PC-3 (cell line): ENCODE measurements around the gene MITF. TPM values are rescaled to one million over a fixed set of nuclear protein-coding genes. Genes with fewer than 3 reads are reported as not detected.

Experiments used
- ATAC-seq: fragments of 200-7000 bp; cut with Tn5 transposase; 2 replicates; pipeline ENCODE4 v1.9.1; 2020; ENCODE audit warnings: mild to moderate bottlenecking, moderate library complexity
- BruUV-seq: library from RNA; stranded (reverse); fragments of 400-500 nt; replicated peaks from 2 replicates; lab custom pipeline; 2021; lab: Mats Ljungman, UMichigan
- CTCF ChIA-PET: fragments of 300-600 bp; sonication (Branson Sonifier 250); formaldehyde crosslinking; loops from one replicate; lab custom pipeline; 2022; ENCODE audit warnings: antibody characterized with exemption; lab: Charles Lee
- POLR2A ChIA-PET: fragments of 300-600 bp; sonication (Branson Sonifier 250); formaldehyde crosslinking; loops from one replicate; lab custom pipeline; 2022; ENCODE audit warnings: antibody characterized with exemption; ENCODE audit not compliant: unreplicated experiment; lab: Charles Lee
- DNase-seq: peaks from one replicate; pipeline ENCODE4 v3.0.0-alpha.2; 2015
- H2AFZ ChIP-seq: fragments of 300-600 bp; sonication (generic); 2 replicates; pipeline ENCODE4 v1.6.0; 2016; ENCODE audit warnings: antibody characterized with exemption, low read length
- H3F3A ChIP-seq: fragments of 300-600 bp; sonication (generic); one replicate; pipeline ENCODE4 v1.6.0; 2017; ENCODE audit warnings: antibody characterized with exemption, low read length, control low read depth, mild to moderate bottlenecking; ENCODE audit not compliant: unreplicated experiment
- H3K27ac ChIP-seq: fragments of 300-600 bp; sonication (generic); 2 replicates; pipeline ENCODE4 v1.5.1; 2016; ENCODE audit warnings: mild to moderate bottlenecking, low read length
- H3K27me3 ChIP-seq: fragments of 300-600 bp; sonication (generic); 2 replicates; pipeline ENCODE4 v1.6.1; 2016; ENCODE audit warnings: low read length, mixed read lengths
- H3K36me3 ChIP-seq: fragments of 300-600 bp; sonication (generic); 2 replicates; pipeline ENCODE4 v1.6.1; 2016; ENCODE audit warnings: low read depth, mixed run types, low read length, mixed read lengths
- H3K4me1 ChIP-seq: fragments of 300-600 bp; sonication (generic); 2 replicates; pipeline ENCODE4 v1.5.1; 2016; ENCODE audit warnings: low read length; ENCODE audit not compliant: insufficient read depth
- H3K4me2 ChIP-seq: fragments of 300-600 bp; sonication (generic); 2 replicates; pipeline ENCODE4 v1.6.0; 2016; ENCODE audit warnings: low read length
- H3K4me3 ChIP-seq: fragments of 300-600 bp; sonication (generic); 2 replicates; pipeline ENCODE4 v1.5.1; 2016; ENCODE audit warnings: mild to moderate bottlenecking, low read length, mixed read lengths
- H3K79me2 ChIP-seq: fragments of 300-600 bp; sonication (generic); 2 replicates; pipeline ENCODE4 v1.6.1; 2017; ENCODE audit warnings: low read length, mixed read lengths
- H3K9ac ChIP-seq: fragments of 300-600 bp; sonication (generic); 2 replicates; pipeline ENCODE4 v1.6.0; 2016; ENCODE audit warnings: mild to moderate bottlenecking, low read length
- H3K9me2 ChIP-seq: fragments of 300-600 bp; sonication (generic); replicated peaks from 2 replicates; pipeline ENCODE4 v1.6.1; 2016; ENCODE audit warnings: mixed run types, low read length, mixed read lengths
- H3K9me3 ChIP-seq: fragments of 300-600 bp; sonication (generic); 2 replicates; pipeline ENCODE4 v1.6.1; 2016; ENCODE audit warnings: low read length, mixed read lengths
- H4K20me1 ChIP-seq: fragments of 300-600 bp; sonication (generic); 2 replicates; pipeline ENCODE4 v1.6.1; 2016; ENCODE audit warnings: low read length, mixed read lengths
- CTCF ChIP-seq: fragments of 300-600 bp; sonication (generic); conservative IDR thresholded peaks from 2 replicates; pipeline ENCODE4 v1.5.1; 2017; ENCODE audit warnings: antibody characterized with exemption, low read depth, mild to moderate bottlenecking, low read length
- EZH2 ChIP-seq: fragments of 300-600 bp; sonication (generic); IDR thresholded peaks from one replicate; pipeline ENCODE4 v1.6.1; 2017; ENCODE audit warnings: antibody characterized with exemption, mild to moderate bottlenecking, low read length; ENCODE audit not compliant: unreplicated experiment
- EZH2phosphoT487 ChIP-seq: fragments of 300-600 bp; sonication (generic); IDR thresholded peaks from 2 replicates; pipeline ENCODE4 v1.6.1; 2018; ENCODE audit warnings: mild to moderate bottlenecking, antibody characterized with exemption, low read length, borderline replicate concordance
- intact Hi-C: fragments of 100-400 bp; cut with micrococcal nuclease; formaldehyde crosslinking; loops from 2 replicates; pipeline ENCODE4 v1.9.0; 2023
- total RNA-seq: library from RNA; depleted of rRNA; stranded (reverse); fragments of >200 nt; gene quantifications from 2 replicates; pipeline ENCODE4 v1.2.3, GENCODE V29; 2014

The MITF gene
- total RNA-seq, 1 experiment from 2014 or later: 7.6 TPM

GRCh38 chr3:69967156-69967555 is 227.9 kb downstream of the MITF start:
- ATAC-seq (no peak), DNase-seq (no peak)
- Histone ChIP-seq H3F3A (no peaks in the 10 kb centered on the region), H3K9me3 (no peaks in the 10 kb centered on the region), H3K9me2 (no peaks in the 10 kb centered on the region), H3K27ac (no peak overlapping the region), H3K4me3 (no peak overlapping the region), H3K4me2 (no peak overlapping the region), H3K79me2 (no peaks in the 10 kb centered on the region), H3K9ac (no peak overlapping the region), H3K36me3 (no peaks in the 10 kb centered on the region), H3K27me3 (no peaks in the 10 kb centered on the region), H2AFZ (no peak overlapping the region), H4K20me1 (no peaks in the 10 kb centered on the region), H3K4me1 (no peaks in the 10 kb centered on the region)
- no peak for TF ChIP-seq CTCF
- TF ChIP-seq EZH2: no peak
- no peak for TF ChIP-seq EZH2phosphoT487
- BruUV-seq: no TSS peak
- intact Hi-C loops: no loop called here
- POLR2A ChIA-PET: no interaction called here
- CTCF ChIA-PET: no interaction called here

- Histone ChIP-seq H2AFZ (no peak overlapping the region), H4K20me1 (no peaks in the 10 kb centered on the region), H3F3A (no peaks in the 10 kb centered on the region), H3K79me2 (no peaks in the 10 kb centered on the region), H3K9me3 (no peaks in the 10 kb centered on the region), H3K4me3 (no peak overlapping the region), H3K9ac (no peak overlapping the region), H3K9me2 (no peaks in the 10 kb centered on the region), H3K4me2 (no peak overlapping the region), H3K27me3 (no peaks in the 10 kb centered on the region), H3K27ac (no peak overlapping the region), H3K4me1 (no peaks in the 10 kb centered on the region), H3K36me3 (no peaks in the 10 kb centered on the region)
- no peak for DNase-seq
- intact Hi-C loops: no loop called here
- POLR2A ChIA-PET: no interaction called here
- BruUV-seq: no TSS peak
- TF ChIP-seq CTCF: no peak
- TF ChIP-seq EZH2: no peak
- no peak for TF ChIP-seq EZH2phosphoT487
- no peak for ATAC-seq
- CTCF ChIA-PET: no interaction called here
Measured at GRCh38 chr3:69970827-69971226, 231.6 kb downstream of the MITF start.

DNA sequence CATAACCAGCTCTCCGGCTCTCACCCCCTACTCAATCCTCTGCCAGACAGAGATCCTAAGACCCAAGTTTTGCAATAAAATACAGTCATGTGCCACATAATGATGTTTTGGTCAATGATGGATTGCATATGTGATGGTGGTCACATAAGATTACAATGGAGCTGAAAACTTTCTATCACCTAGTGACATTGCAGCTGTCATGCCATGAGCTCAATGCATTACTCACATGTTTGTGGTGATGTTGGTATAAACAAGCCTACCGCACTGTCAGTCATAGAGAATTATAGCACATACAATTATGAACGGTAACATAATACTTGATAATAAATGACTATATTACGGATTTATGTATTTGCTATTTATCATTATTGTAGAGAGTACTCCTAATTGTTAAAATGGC is 233.4 kb downstream of the MITF start:
- Histone ChIP-seq H3K9me3 (no peaks in the 10 kb centered on the region), H3K27ac (no peak overlapping the region), H3K9me2 (no peaks in the 10 kb centered on the region), H3K4me1 (no peaks in the 10 kb centered on the region), H3K36me3 (no peaks in the 10 kb centered on the region), H3F3A (no peaks in the 10 kb centered on the region), H4K20me1 (no peaks in the 10 kb centered on the region), H3K79me2 (no peaks in the 10 kb centered on the region), H3K9ac (no peak overlapping the region), H2AFZ (no peak overlapping the region), H3K4me3 (no peak overlapping the region), H3K4me2 (no peak overlapping the region), H3K27me3 (no peaks in the 10 kb centered on the region)
- ATAC-seq (no peak), DNase-seq (no peak)
- CTCF ChIA-PET: interaction anchor here (0.6 kb wide), 1 partner anchor 65 kb away, joined by 3 read pairs; no protein-coding TSS in a partner anchor
- TF ChIP-seq EZH2 (no peak), EZH2phosphoT487 (no peak), CTCF (no peak)
- POLR2A ChIA-PET: no interaction called here
- intact Hi-C loops: no loop called here
- no TSS peak for BruUV-seq
